IMR-90 (cell line): ENCODE results near the gene COL19A1.

Source experiments
- CEBPB ChIP-seq: IDR thresholded peaks from 2 replicates; pipeline ENCODE4 v1.6.1; 2012; ENCODE audit warnings: low read depth, low read length, improper control_type of control experiment
- FOS ChIP-seq: fragments of 150-350 bp; IDR thresholded peaks from 2 replicates; pipeline ENCODE4 v1.6.1; 2016; ENCODE audit warnings: low read depth, low read length
- MAFK ChIP-seq: IDR thresholded peaks from 2 replicates; pipeline ENCODE4 v1.6.1; 2012; ENCODE audit warnings: low read depth, low read length, improper control_type of control experiment
- MXI1 ChIP-seq: IDR thresholded peaks from 2 replicates; pipeline ENCODE4 v1.6.1; 2012; ENCODE audit warnings: low read depth, mild to moderate bottlenecking, low read length, moderate library complexity, borderline replicate concordance
- POLR2A ChIP-seq: IDR thresholded peaks from 2 replicates; pipeline ENCODE4 v1.6.1; 2012; ENCODE audit warnings: mild to moderate bottlenecking, low read depth, low read length
- RAD21 ChIP-seq: IDR thresholded peaks from 2 replicates; pipeline ENCODE4 v1.6.1; 2012; ENCODE audit warnings: low read length, improper control_type of control experiment
- SMC3 ChIP-seq: fragments of 150-350 bp; IDR thresholded peaks from 2 replicates; pipeline ENCODE4 v1.6.1; 2016; ENCODE audit warnings: low read depth, mild to moderate bottlenecking, antibody characterized with exemption, low read length, moderate library complexity
- TF ChIP-seq, protein P1 (sequence below): conservative IDR thresholded peaks from 2 replicates; pipeline ENCODE4 v1.5.1; 2012; ENCODE audit warnings: mild to moderate bottlenecking, low read depth, low read length, improper control_type of control experiment

GRCh38 chr6:70254784-70255183 is 388.4 kb downstream of the COL19A1 start:
- TF ChIP-seq CEBPB: no peak
- no peak for TF ChIP-seq RAD21
- TF ChIP-seq, protein P1, sequence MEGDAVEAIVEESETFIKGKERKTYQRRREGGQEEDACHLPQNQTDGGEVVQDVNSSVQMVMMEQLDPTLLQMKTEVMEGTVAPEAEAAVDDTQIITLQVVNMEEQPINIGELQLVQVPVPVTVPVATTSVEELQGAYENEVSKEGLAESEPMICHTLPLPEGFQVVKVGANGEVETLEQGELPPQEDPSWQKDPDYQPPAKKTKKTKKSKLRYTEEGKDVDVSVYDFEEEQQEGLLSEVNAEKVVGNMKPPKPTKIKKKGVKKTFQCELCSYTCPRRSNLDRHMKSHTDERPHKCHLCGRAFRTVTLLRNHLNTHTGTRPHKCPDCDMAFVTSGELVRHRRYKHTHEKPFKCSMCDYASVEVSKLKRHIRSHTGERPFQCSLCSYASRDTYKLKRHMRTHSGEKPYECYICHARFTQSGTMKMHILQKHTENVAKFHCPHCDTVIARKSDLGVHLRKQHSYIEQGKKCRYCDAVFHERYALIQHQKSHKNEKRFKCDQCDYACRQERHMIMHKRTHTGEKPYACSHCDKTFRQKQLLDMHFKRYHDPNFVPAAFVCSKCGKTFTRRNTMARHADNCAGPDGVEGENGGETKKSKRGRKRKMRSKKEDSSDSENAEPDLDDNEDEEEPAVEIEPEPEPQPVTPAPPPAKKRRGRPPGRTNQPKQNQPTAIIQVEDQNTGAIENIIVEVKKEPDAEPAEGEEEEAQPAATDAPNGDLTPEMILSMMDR: no peak
- no peak for TF ChIP-seq MAFK
- no peak for TF ChIP-seq SMC3
- no peak for TF ChIP-seq MXI1
- no peak for TF ChIP-seq POLR2A
- no peak for TF ChIP-seq FOS
